K562 (cell line): Measurements from ENCODE around the gene LRRC4B. TPM values are rescaled to one million over a fixed set of nuclear protein-coding genes. Genes with fewer than 3 reads are reported as not detected.

ENCODE experiments used
- ARID2 ChIP-seq: fragments of 450-650 bp; IDR thresholded peaks from 2 replicates; pipeline ENCODE4 v1.6.1; 2017; ENCODE audit warnings: antibody characterized with exemption, mild to moderate bottlenecking
- BCOR ChIP-seq: fragments of 450-650 bp; IDR thresholded peaks from 2 replicates; pipeline ENCODE4 v1.6.1; 2016
- CHD2 ChIP-seq: IDR thresholded peaks from 2 replicates; pipeline ENCODE4 v1.6.1; 2011; ENCODE audit warnings: low read depth, low read length
- HINFP ChIP-seq: fragments of 450-650 bp; conservative IDR thresholded peaks from 2 replicates; pipeline ENCODE4 v1.6.1; 2016; ENCODE audit warnings: missing genetic modification characterization, low read depth, mild to moderate bottlenecking, control low read depth, missing compliant biosample characterization
- ILK ChIP-seq: fragments of 450-650 bp; IDR thresholded peaks from 2 replicates; pipeline ENCODE4 v1.6.1; 2016; ENCODE audit warnings: missing genetic modification characterization, low read depth, mild to moderate bottlenecking, missing compliant biosample characterization, moderate library complexity, borderline replicate concordance
- KDM1A ChIP-seq, 2 experiments: fragments of 450-650 bp; IDR thresholded peaks; 2 replicates each; pipeline ENCODE4 v1.6.1; 2016; ENCODE audit warnings: mild to moderate bottlenecking in 2 of 2
- RBM25 ChIP-seq: fragments of 200-400 bp; formaldehyde crosslinking; IDR thresholded peaks from 2 replicates; pipeline ENCODE4 v1.6.1; 2018; ENCODE audit warnings: low read length, low read depth, moderate library complexity; ENCODE audit not compliant: severe bottlenecking
- SMARCA5 ChIP-seq: fragments of 450-650 bp; IDR thresholded peaks from 2 replicates; pipeline ENCODE4 v1.6.1; 2016
- ZNF263 ChIP-seq: sonication (generic); formaldehyde crosslinking; IDR thresholded peaks from 2 replicates; pipeline ENCODE4 v1.8.0; 2022; ENCODE audit warnings: mild to moderate bottlenecking, missing genetic modification reagents, borderline replicate concordance
- polyA plus RNA-seq, 8 experiments: library from polyadenylated mRNA; depleted of rRNA in 4 of 8; stranded (reverse) in 5 of 8; unstranded in 3 of 8; fragments of >200 nt; fragmentation: Nextera tagmentation in 2 of 8; fragmentation: Illumina TruSeq in 1 of 8; extraction: Ambion mirVana in 2 of 8; extraction: Trizol in 1 of 8; gene quantifications; 2 replicates each; pipeline versions ENCODE4 v1.2.1 to v1.2.3, GENCODE V29; 2011 to 2014; ENCODE audit warnings: inconsistent platforms in 1 of 8, missing spikeins in 1 of 8
- total RNA-seq, 7 experiments: library from RNA; depleted of rRNA in 6 of 7; stranded (reverse); fragments of >200 nt in 6 of 7; fragmentation: Illumina TruSeq in 2 of 7; extraction: Trizol in 2 of 7; gene quantifications; 2 replicates each; pipeline versions ENCODE4 v1.2.1 to v1.2.3, GENCODE V29; 2011 to 2021; ENCODE audit warnings: low replicate concordance in 1 of 7
- TF ChIP-seq, protein P1 (sequence below): fragments of 250-450 bp; sonication (Bioruptor Pico); IDR thresholded peaks from 2 replicates; pipeline ENCODE4 v1.4.0; 2020; ENCODE audit warnings: mild to moderate bottlenecking, moderate library complexity
- TF ChIP-seq, protein P2 (sequence below): sonication (generic); formaldehyde crosslinking; IDR thresholded peaks from 2 replicates; pipeline ENCODE4 v1.8.0; 2022; ENCODE audit warnings: mild to moderate bottlenecking, missing genetic modification reagents, borderline replicate concordance

Gene LRRC4B
- total and polyA plus RNA-seq, 9 of the 15 experiments (the other 6 are each of a cell fraction or from before 2014, with no cell fraction given) = 0.18 to 9.6 (median 2.9) TPM; not detected in 2

DNA sequence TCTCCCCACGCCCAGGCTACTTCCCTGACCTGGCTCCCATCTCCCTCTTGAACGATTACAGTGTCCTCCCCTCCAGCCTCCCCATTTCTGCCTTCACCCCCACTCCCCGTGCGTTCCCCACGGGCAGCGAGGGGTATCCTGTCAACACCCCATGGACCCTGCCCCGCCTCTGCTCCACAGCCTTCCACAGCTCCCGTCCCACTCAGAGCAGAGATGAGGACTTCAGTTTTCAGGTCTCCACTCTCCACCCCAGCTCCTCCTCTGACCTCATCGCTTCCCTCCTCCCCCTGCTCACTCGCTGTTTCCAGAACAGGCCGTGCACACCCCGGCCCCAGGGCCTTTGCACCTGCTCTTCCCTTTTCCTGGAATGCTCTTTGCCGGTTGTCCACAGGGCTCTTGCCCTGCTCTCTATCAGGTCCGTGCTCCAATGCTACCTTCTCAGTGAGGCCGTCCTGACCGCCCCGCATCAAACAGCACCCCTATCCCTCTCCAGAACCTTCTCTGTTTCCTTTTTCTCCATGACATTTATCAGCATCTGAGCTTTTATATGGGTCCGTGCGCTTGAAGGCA, 15.0 kb downstream of the LRRC4B start (continued):
- TF ChIP-seq HINFP (tag) = peak; percentile 81
- TF ChIP-seq ILK = no peak
- TF ChIP-seq ARID2 = no peak
- TF ChIP-seq KDM1A (IDR thresholded peaks at IDR 0.05) = peak; percentile 32 to 70; a peak in 2 of 4 replicates
- peak; percentile 81 for TF ChIP-seq BCOR
- TF ChIP-seq CHD2 = no peak
- peak; percentile 90 for TF ChIP-seq ZNF263
- TF ChIP-seq RBM25 = peak; percentile 55
- TF ChIP-seq, protein P1, sequence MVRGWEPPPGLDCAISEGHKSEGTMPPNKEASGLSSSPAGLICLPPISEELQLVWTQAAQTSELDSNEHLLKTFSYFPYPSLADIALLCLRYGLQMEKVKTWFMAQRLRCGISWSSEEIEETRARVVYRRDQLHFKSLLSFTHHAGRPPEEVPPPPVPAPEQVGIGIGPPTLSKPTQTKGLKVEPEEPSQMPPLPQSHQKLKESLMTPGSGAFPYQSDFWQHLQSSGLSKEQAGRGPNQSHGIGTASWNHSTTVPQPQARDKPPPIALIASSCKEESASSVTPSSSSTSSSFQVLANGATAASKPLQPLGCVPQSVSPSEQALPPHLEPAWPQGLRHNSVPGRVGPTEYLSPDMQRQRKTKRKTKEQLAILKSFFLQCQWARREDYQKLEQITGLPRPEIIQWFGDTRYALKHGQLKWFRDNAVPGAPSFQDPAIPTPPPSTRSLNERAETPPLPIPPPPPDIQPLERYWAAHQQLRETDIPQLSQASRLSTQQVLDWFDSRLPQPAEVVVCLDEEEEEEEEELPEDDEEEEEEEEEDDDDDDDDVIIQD (CRISPR knock-in tag) = no peak
- peak; percentile 75; the same call in 1 of the 2 replicates for TF ChIP-seq SMARCA5
- TF ChIP-seq, protein P2, sequence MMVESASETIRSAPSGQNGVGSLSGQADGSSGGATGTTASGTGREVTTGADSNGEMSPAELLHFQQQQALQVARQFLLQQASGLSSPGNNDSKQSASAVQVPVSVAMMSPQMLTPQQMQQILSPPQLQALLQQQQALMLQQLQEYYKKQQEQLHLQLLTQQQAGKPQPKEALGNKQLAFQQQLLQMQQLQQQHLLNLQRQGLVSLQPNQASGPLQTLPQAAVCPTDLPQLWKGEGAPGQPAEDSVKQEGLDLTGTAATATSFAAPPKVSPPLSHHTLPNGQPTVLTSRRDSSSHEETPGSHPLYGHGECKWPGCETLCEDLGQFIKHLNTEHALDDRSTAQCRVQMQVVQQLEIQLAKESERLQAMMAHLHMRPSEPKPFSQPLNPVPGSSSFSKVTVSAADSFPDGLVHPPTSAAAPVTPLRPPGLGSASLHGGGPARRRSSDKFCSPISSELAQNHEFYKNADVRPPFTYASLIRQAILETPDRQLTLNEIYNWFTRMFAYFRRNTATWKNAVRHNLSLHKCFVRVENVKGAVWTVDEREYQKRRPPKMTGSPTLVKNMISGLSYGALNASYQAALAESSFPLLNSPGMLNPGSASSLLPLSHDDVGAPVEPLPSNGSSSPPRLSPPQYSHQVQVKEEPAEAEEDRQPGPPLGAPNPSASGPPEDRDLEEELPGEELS = no peak
